Right lobe of liver (tissue), 4 donors: ENCODE data around the gene HAUS8.

Experiments
- POLR2A ChIP-seq: fragments of 450-650 bp; IDR thresholded peaks from one replicate; pipeline ENCODE4 v1.6.1; 2017; ENCODE audit warnings: antibody characterized with exemption, mild to moderate bottlenecking
- TF ChIP-seq, protein P1 (sequence below), 4 donors: fragments of 200-600 bp in 3 of 4; fragments of 450-650 bp in 1 of 4; IDR thresholded peaks; one replicate each; pipeline versions ENCODE4 v1.5.1 to v1.8.0; 2016 to 2022; ENCODE audit warnings: antibody characterized with exemption in 4 of 4, mild to moderate bottlenecking in 2 of 4
- donor health status: DM: no; HTN: no; CAD: no.
- donor health status: DM: no; HTN: no; CAD: no.
- donor health status: DM: no; HTN: yes; CAD: no.

DNA sequence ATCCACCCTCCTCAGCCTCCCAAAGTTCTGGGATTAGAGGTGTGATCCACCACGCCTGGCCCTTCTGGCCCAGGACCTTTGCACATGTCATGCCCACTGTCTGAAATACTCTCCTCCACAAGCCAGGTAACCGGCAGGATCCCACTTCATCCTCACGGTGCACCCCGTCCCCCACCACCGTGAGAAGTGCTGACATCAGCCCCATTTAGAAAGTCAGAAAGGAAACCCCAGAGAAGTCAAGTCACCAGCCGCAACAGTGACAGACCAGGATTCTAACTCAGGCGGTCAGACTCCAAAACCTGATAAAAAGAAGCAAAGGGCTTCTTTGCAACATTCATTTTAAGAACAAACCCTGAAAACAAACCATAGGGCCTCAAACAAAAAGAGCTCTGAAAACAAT lies 52.5 kb downstream of the HAUS8 start:
- TF ChIP-seq, protein P1, sequence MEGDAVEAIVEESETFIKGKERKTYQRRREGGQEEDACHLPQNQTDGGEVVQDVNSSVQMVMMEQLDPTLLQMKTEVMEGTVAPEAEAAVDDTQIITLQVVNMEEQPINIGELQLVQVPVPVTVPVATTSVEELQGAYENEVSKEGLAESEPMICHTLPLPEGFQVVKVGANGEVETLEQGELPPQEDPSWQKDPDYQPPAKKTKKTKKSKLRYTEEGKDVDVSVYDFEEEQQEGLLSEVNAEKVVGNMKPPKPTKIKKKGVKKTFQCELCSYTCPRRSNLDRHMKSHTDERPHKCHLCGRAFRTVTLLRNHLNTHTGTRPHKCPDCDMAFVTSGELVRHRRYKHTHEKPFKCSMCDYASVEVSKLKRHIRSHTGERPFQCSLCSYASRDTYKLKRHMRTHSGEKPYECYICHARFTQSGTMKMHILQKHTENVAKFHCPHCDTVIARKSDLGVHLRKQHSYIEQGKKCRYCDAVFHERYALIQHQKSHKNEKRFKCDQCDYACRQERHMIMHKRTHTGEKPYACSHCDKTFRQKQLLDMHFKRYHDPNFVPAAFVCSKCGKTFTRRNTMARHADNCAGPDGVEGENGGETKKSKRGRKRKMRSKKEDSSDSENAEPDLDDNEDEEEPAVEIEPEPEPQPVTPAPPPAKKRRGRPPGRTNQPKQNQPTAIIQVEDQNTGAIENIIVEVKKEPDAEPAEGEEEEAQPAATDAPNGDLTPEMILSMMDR (IDR thresholded peaks at IDR 0.05): no peak
- TF ChIP-seq POLR2A: no peak
